HepG2 (cell line): Measurements from ENCODE around the gene TFF2. TPM values are rescaled to one million over a fixed set of nuclear protein-coding genes. Genes with fewer than 3 reads are reported as not detected.

ENCODE experiments used
- FIP1L1 ChIP-seq: fragments of 200-400 bp; formaldehyde crosslinking; IDR thresholded peaks from 2 replicates; pipeline ENCODE4 v1.6.1; 2018; ENCODE audit warnings: low read depth, mild to moderate bottlenecking, low read length, moderate library complexity, borderline replicate concordance; ENCODE audit not compliant: insufficient read depth
- FOXM1 ChIP-seq: sonication (generic); formaldehyde crosslinking; IDR thresholded peaks from 2 replicates; pipeline ENCODE4 v1.5.0; 2020; ENCODE audit warnings: missing genetic modification reagents
- HMG20A ChIP-seq: IDR thresholded peaks from 2 replicates; pipeline ENCODE4 v1.6.1; 2016; ENCODE audit warnings: borderline replicate concordance
- HNRNPH1 ChIP-seq: fragments of 200-400 bp; formaldehyde crosslinking; optimal IDR thresholded peaks from 2 replicates; pipeline ENCODE3; 2017; ENCODE audit warnings: mild to moderate bottlenecking, low read depth, low read length
- MBD4 ChIP-seq: IDR thresholded peaks from 2 replicates; pipeline ENCODE4 v1.6.1; 2012; ENCODE audit warnings: low read length, inconsistent platforms, borderline replicate concordance
- MTF1 ChIP-seq: sonication (generic); formaldehyde crosslinking; IDR thresholded peaks from 2 replicates; pipeline ENCODE4 v1.5.0; 2020; ENCODE audit warnings: missing genetic modification reagents
- NFE2 ChIP-seq: sonication (generic); formaldehyde crosslinking; IDR thresholded peaks from 2 replicates; pipeline ENCODE4 v1.4.0; 2020; ENCODE audit warnings: missing genetic modification reagents
- NONO ChIP-seq, 2 experiments: fragments of 450-650 bp in 1 of 2; sonication (generic) in 1 of 2; formaldehyde crosslinking in 1 of 2; IDR thresholded peaks in 1 of 2; conservative IDR thresholded peaks in 1 of 2; 2 replicates each; pipeline versions ENCODE4 v1.6.1 to v1.8.0; 2017 to 2022; ENCODE audit warnings: mild to moderate bottlenecking in 1 of 2, missing genetic modification reagents in 1 of 2, moderate library complexity in 1 of 2
- NR3C1 ChIP-seq: sonication (generic); formaldehyde crosslinking; IDR thresholded peaks from 2 replicates; pipeline ENCODE4 v1.4.0; 2020; ENCODE audit warnings: missing genetic modification reagents
- SALL1 ChIP-seq: sonication (generic); formaldehyde crosslinking; IDR thresholded peaks from 2 replicates; pipeline ENCODE4 v1.8.0; 2022; ENCODE audit warnings: mild to moderate bottlenecking, missing genetic modification reagents
- SP5 ChIP-seq: IDR thresholded peaks from 2 replicates; pipeline ENCODE4 v1.6.1; 2016; ENCODE audit warnings: low read depth, borderline replicate concordance
- ZBTB38 ChIP-seq: sonication (generic); formaldehyde crosslinking; IDR thresholded peaks from 2 replicates; pipeline ENCODE4 v1.5.1; 2020; ENCODE audit warnings: mild to moderate bottlenecking, missing genetic modification reagents
- ZC3H4 ChIP-seq: sonication (generic); formaldehyde crosslinking; IDR thresholded peaks from 2 replicates; pipeline ENCODE4 v1.4.0; 2020; ENCODE audit warnings: missing genetic modification reagents, borderline replicate concordance
- ZNF207 ChIP-seq: fragments of 450-650 bp; IDR thresholded peaks from 2 replicates; pipeline ENCODE4 v1.6.1; 2016; ENCODE audit warnings: antibody characterized with exemption, borderline replicate concordance
- ZNF430 ChIP-seq: sonication (generic); formaldehyde crosslinking; IDR thresholded peaks from 2 replicates; pipeline ENCODE4 v1.9.0; 2021; ENCODE audit warnings: mild to moderate bottlenecking, missing genetic modification reagents
- ZNF619 ChIP-seq: sonication (generic); formaldehyde crosslinking; IDR thresholded peaks from 2 replicates; pipeline ENCODE4 v1.4.0; 2020; ENCODE audit warnings: mild to moderate bottlenecking, missing genetic modification reagents
- ZNF672 ChIP-seq: sonication (generic); formaldehyde crosslinking; IDR thresholded peaks from 2 replicates; pipeline ENCODE4 v1.8.1; 2022; ENCODE audit warnings: missing genetic modification reagents
- ZNF83 ChIP-seq: sonication (generic); formaldehyde crosslinking; IDR thresholded peaks from 2 replicates; pipeline ENCODE4 v1.4.0; 2020; ENCODE audit warnings: missing genetic modification reagents, mild to moderate bottlenecking, borderline replicate concordance
- ZSCAN25 ChIP-seq: sonication (generic); formaldehyde crosslinking; IDR thresholded peaks from 2 replicates; pipeline ENCODE4 v1.8.0; 2022; ENCODE audit warnings: mild to moderate bottlenecking, missing genetic modification reagents
- polyA plus RNA-seq, 8 experiments: library from polyadenylated mRNA; depleted of rRNA in 3 of 8; stranded (reverse) in 7 of 8; unstranded in 1 of 8; fragments of >200 nt; fragmentation: Illumina TruSeq in 4 of 8; extraction: Trizol in 4 of 8; gene quantifications; 2 replicates each; pipeline versions ENCODE4 v1.2.1 to v1.2.3, GENCODE V29; 2011 to 2016; ENCODE audit warnings: low read depth in 4 of 8, missing spikeins in 1 of 8, mixed read lengths in 1 of 8; ENCODE audit not compliant: insufficient read depth in 1 of 8
- total RNA-seq, 5 experiments: library from RNA; depleted of rRNA; stranded (reverse); fragments of >200 nt; fragmentation: Illumina TruSeq; extraction: Trizol; gene quantifications; 2 replicates each; pipeline ENCODE4 v1.2.3, GENCODE V29; 2016; ENCODE audit warnings: low read depth in 1 of 5
- TF ChIP-seq, protein P1 (sequence below): fragments of 450-650 bp; IDR thresholded peaks from 2 replicates; pipeline ENCODE4 v1.6.1; 2016
- TF ChIP-seq, protein P2 (sequence below), 2 experiments: sonication (generic) in 1 of 2; formaldehyde crosslinking in 1 of 2; IDR thresholded peaks; 2 replicates each; pipeline versions ENCODE4 v1.6.1 to v1.9.0; 2014 to 2022; ENCODE audit warnings: antibody characterized with exemption in 1 of 2, borderline replicate concordance in 1 of 2, inconsistent platforms in 1 of 2, low read depth in 1 of 2, missing genetic modification reagents in 1 of 2

The TFF2 gene
- total and polyA plus RNA-seq, 2 of the 13 experiments (the other 11 are each of a cell fraction or from before 2014, with no cell fraction given), result 1.5 TPM; not detected in 1

DNA sequence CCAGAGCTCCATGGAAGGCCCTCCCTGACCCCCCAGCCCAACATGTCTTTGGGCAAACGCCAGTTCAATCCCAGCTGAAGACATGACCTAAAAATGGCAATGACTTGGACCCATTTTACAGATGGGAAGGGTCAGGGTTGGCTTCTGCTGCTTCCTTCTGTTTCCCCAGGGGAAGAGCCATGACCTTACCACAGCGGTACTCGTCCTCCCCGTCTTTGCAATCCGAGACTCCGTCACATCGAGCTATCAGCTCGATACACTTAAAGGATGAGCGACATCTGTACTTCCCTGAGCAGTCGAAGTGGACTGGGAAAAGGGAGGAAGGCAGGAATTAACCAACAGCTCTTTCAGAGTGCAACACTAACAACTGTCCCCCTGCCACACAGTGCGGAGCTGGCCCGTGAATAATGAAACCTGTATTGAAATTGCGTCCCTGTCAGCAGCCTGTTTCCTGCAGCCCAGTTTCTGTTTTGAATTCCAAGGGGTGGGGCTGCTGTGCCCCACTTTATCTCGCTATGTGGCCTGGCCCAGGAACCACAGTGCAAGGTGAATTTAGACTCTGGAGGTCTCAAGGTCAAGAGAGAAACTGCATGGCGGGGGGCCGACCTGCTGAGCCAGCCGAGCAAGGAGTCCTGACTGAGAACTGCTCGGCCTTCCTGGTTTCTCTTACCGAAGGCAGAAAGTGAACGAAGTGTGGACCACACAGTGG is 38.1 kb upstream of the TFF2 start (continued):
- TF ChIP-seq ZNF207 (no peak), MBD4 (no peak), ZBTB38 (peak; percentile 71), ZNF672 (CRISPR knock-in tag) (no peak), ZNF83 (CRISPR knock-in tag) (no peak), MTF1 (no peak), FIP1L1 (no peak), ZC3H4 (CRISPR knock-in tag) (peak; percentile 66; the same call in 1 of the 2 replicates), SALL1 (0 out of 2 replicates have a peak, but pooled peaks have one; percentile 1), NR3C1 (CRISPR knock-in tag) (no peak), HNRNPH1 (no peak), ZNF619 (CRISPR knock-in tag) (no peak; the same call in 1 of the 2 replicates), ZNF430 (CRISPR knock-in tag) (no peak), FOXM1 (CRISPR knock-in tag) (no peak), HMG20A (no peak), SP5 (CRISPR knock-in tag) (0 out of 2 replicates have a peak, but pooled peaks have one; percentile 21), ZSCAN25 (CRISPR knock-in tag) (no peak), NONO (IDR thresholded peaks at IDR 0.05) (no peak), NONO (CRISPR knock-in tag; conservative IDR thresholded peaks at IDR 0.05) (0 out of 2 replicates have a peak, but pooled peaks have one; percentile 21), NFE2 (no peak)
- TF ChIP-seq, protein P1, sequence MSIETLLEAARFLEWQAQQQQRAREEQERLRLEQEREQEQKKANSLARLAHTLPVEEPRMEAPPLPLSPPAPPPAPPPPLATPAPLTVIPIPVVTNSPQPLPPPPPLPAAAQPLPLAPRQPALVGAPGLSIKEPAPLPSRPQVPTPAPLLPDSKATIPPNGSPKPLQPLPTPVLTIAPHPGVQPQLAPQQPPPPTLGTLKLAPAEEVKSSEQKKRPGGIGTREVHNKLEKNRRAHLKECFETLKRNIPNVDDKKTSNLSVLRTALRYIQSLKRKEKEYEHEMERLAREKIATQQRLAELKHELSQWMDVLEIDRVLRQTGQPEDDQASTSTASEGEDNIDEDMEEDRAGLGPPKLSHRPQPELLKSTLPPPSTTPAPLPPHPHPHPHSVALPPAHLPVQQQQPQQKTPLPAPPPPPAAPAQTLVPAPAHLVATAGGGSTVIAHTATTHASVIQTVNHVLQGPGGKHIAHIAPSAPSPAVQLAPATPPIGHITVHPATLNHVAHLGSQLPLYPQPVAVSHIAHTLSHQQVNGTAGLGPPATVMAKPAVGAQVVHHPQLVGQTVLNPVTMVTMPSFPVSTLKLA, result no peak
- TF ChIP-seq, protein P2, sequence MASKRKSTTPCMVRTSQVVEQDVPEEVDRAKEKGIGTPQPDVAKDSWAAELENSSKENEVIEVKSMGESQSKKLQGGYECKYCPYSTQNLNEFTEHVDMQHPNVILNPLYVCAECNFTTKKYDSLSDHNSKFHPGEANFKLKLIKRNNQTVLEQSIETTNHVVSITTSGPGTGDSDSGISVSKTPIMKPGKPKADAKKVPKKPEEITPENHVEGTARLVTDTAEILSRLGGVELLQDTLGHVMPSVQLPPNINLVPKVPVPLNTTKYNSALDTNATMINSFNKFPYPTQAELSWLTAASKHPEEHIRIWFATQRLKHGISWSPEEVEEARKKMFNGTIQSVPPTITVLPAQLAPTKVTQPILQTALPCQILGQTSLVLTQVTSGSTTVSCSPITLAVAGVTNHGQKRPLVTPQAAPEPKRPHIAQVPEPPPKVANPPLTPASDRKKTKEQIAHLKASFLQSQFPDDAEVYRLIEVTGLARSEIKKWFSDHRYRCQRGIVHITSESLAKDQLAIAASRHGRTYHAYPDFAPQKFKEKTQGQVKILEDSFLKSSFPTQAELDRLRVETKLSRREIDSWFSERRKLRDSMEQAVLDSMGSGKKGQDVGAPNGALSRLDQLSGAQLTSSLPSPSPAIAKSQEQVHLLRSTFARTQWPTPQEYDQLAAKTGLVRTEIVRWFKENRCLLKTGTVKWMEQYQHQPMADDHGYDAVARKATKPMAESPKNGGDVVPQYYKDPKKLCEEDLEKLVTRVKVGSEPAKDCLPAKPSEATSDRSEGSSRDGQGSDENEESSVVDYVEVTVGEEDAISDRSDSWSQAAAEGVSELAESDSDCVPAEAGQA (IDR thresholded peaks at IDR 0.05; ENCODE audit: low read depth), result no peak
- TF ChIP-seq, protein P2 (CRISPR knock-in tag; IDR thresholded peaks at IDR 0.05; ENCODE audit: borderline replicate concordance), result no peak
